GM12892 (cell line): ENCODE data around the gene XPO4.

Experiments used
- POLR2A ChIP-seq: IDR thresholded peaks from 2 replicates; pipeline ENCODE4 v1.6.1; 2011; ENCODE audit warnings: low read depth, low read length, control low read depth
- POLR2AphosphoS5 ChIP-seq: IDR thresholded peaks from 2 replicates; pipeline ENCODE4 v1.6.1; 2011; ENCODE audit warnings: low read depth, low read length, control low read depth
- TAF1 ChIP-seq: IDR thresholded peaks from 2 replicates; pipeline ENCODE4 v1.6.1; 2011; ENCODE audit warnings: low read depth, mild to moderate bottlenecking, control low read depth, low read length, borderline replicate concordance

- no peak for TF ChIP-seq POLR2AphosphoS5
- TF ChIP-seq POLR2A = no peak
- no peak for TF ChIP-seq TAF1
Observed at GRCh38 chr13:20891768-20892167, 10.8 kb downstream of the XPO4 start.
